ENCODE data around the gene WDR91.

DNA sequence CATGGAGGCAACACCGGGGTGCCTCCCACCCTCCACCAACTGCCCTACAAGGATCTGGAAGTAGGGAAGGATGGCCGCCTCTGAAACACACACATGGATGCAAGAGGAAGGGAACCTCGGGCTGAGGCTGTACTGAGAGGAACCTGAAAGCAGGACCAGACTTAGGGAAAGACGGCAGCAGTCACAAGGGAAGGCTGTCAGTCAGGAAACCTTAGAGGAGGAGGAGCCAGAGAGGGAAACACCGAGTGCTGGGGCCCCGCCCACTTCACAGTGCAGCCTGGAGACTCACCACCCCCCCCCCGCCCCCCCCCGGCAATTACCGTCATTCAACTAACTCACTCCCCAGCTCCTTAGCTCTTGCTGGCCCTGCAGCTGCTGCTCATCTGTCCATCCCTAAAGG is 43.3 kb downstream of the WDR91 start:
- no peak for TF ChIP-seq SIN3A (IDR thresholded peaks at IDR 0.05; ENCODE audit: borderline replicate concordance, insufficient read depth, low read depth, low read length)
- TF ChIP-seq, protein P1, sequence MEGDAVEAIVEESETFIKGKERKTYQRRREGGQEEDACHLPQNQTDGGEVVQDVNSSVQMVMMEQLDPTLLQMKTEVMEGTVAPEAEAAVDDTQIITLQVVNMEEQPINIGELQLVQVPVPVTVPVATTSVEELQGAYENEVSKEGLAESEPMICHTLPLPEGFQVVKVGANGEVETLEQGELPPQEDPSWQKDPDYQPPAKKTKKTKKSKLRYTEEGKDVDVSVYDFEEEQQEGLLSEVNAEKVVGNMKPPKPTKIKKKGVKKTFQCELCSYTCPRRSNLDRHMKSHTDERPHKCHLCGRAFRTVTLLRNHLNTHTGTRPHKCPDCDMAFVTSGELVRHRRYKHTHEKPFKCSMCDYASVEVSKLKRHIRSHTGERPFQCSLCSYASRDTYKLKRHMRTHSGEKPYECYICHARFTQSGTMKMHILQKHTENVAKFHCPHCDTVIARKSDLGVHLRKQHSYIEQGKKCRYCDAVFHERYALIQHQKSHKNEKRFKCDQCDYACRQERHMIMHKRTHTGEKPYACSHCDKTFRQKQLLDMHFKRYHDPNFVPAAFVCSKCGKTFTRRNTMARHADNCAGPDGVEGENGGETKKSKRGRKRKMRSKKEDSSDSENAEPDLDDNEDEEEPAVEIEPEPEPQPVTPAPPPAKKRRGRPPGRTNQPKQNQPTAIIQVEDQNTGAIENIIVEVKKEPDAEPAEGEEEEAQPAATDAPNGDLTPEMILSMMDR (IDR thresholded peaks at IDR 0.05) = no peak
- no peak for TF ChIP-seq POLR2AphosphoS5 (IDR thresholded peaks at IDR 0.05; ENCODE audit: low read depth, low read length)
- TF ChIP-seq, protein P2, sequence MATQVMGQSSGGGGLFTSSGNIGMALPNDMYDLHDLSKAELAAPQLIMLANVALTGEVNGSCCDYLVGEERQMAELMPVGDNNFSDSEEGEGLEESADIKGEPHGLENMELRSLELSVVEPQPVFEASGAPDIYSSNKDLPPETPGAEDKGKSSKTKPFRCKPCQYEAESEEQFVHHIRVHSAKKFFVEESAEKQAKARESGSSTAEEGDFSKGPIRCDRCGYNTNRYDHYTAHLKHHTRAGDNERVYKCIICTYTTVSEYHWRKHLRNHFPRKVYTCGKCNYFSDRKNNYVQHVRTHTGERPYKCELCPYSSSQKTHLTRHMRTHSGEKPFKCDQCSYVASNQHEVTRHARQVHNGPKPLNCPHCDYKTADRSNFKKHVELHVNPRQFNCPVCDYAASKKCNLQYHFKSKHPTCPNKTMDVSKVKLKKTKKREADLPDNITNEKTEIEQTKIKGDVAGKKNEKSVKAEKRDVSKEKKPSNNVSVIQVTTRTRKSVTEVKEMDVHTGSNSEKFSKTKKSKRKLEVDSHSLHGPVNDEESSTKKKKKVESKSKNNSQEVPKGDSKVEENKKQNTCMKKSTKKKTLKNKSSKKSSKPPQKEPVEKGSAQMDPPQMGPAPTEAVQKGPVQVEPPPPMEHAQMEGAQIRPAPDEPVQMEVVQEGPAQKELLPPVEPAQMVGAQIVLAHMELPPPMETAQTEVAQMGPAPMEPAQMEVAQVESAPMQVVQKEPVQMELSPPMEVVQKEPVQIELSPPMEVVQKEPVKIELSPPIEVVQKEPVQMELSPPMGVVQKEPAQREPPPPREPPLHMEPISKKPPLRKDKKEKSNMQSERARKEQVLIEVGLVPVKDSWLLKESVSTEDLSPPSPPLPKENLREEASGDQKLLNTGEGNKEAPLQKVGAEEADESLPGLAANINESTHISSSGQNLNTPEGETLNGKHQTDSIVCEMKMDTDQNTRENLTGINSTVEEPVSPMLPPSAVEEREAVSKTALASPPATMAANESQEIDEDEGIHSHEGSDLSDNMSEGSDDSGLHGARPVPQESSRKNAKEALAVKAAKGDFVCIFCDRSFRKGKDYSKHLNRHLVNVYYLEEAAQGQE (IDR thresholded peaks at IDR 0.05; ENCODE audit: insufficient read depth in 1 of 2, low read depth in 2 of 2, low read length in 1 of 2) = no peak
- TF ChIP-seq TCF7L2 (IDR thresholded peaks at IDR 0.05; ENCODE audit: low read depth, low read length) = no peak
